OCI-LY1 (cell line): Measurements from ENCODE around the gene FAM168A.

Source experiments
- CTCF ChIP-seq: fragments of 200-600 bp; sonication (generic), shearing (Covaris generic); IDR thresholded peaks from 2 replicates; pipeline ENCODE4 v1.5.1; 2017; ENCODE audit warnings: mild to moderate bottlenecking, antibody characterized with exemption, low read length, moderate library complexity, mixed read lengths
- EZH2 ChIP-seq: fragments of 200-600 bp; sonication (generic), shearing (Covaris generic); IDR thresholded peaks from 2 replicates; pipeline ENCODE4 v1.8.0; 2017; ENCODE audit warnings: borderline replicate concordance, mixed run types, mild to moderate bottlenecking, antibody characterized with exemption, low read length, moderate library complexity, mixed read lengths

- TF ChIP-seq CTCF: no peak
- TF ChIP-seq EZH2: no peak
These were observed 25.1 kb upstream of the FAM168A start for GRCh38 chr11:73622926-73623593.
